PC-3 (cell line): ENCODE measurements around the gene IFNA21. TPM values are rescaled to one million over a fixed set of nuclear protein-coding genes. Genes with fewer than 3 reads are reported as not detected.
"Not testable (repeated sequence)": the region's sequence is repeated elsewhere in the genome, so short reads cannot be mapped to it uniquely, and the experiment has no call there.

Experiments used
- ATAC-seq: fragments of 200-7000 bp; cut with Tn5 transposase; 2 replicates; pipeline ENCODE4 v1.9.1; 2020; ENCODE audit warnings: mild to moderate bottlenecking, moderate library complexity
- BruUV-seq: library from RNA; stranded (reverse); fragments of 400-500 nt; replicated peaks from 2 replicates; lab custom pipeline; 2021; lab: Mats Ljungman, UMichigan
- CTCF ChIA-PET: fragments of 300-600 bp; sonication (Branson Sonifier 250); formaldehyde crosslinking; loops from one replicate; lab custom pipeline; 2022; ENCODE audit warnings: antibody characterized with exemption; lab: Charles Lee
- POLR2A ChIA-PET: fragments of 300-600 bp; sonication (Branson Sonifier 250); formaldehyde crosslinking; loops from one replicate; lab custom pipeline; 2022; ENCODE audit warnings: antibody characterized with exemption; ENCODE audit not compliant: unreplicated experiment; lab: Charles Lee
- DNase-seq: peaks from one replicate; pipeline ENCODE4 v3.0.0-alpha.2; 2015
- H2AFZ ChIP-seq: fragments of 300-600 bp; sonication (generic); 2 replicates; pipeline ENCODE4 v1.6.0; 2016; ENCODE audit warnings: antibody characterized with exemption, low read length
- H3F3A ChIP-seq: fragments of 300-600 bp; sonication (generic); one replicate; pipeline ENCODE4 v1.6.0; 2017; ENCODE audit warnings: antibody characterized with exemption, low read length, control low read depth, mild to moderate bottlenecking; ENCODE audit not compliant: unreplicated experiment
- H3K27ac ChIP-seq: fragments of 300-600 bp; sonication (generic); 2 replicates; pipeline ENCODE4 v1.5.1; 2016; ENCODE audit warnings: mild to moderate bottlenecking, low read length
- H3K27me3 ChIP-seq: fragments of 300-600 bp; sonication (generic); 2 replicates; pipeline ENCODE4 v1.6.1; 2016; ENCODE audit warnings: low read length, mixed read lengths
- H3K36me3 ChIP-seq: fragments of 300-600 bp; sonication (generic); 2 replicates; pipeline ENCODE4 v1.6.1; 2016; ENCODE audit warnings: low read depth, mixed run types, low read length, mixed read lengths
- H3K4me1 ChIP-seq: fragments of 300-600 bp; sonication (generic); 2 replicates; pipeline ENCODE4 v1.5.1; 2016; ENCODE audit warnings: low read length; ENCODE audit not compliant: insufficient read depth
- H3K4me2 ChIP-seq: fragments of 300-600 bp; sonication (generic); 2 replicates; pipeline ENCODE4 v1.6.0; 2016; ENCODE audit warnings: low read length
- H3K4me3 ChIP-seq: fragments of 300-600 bp; sonication (generic); 2 replicates; pipeline ENCODE4 v1.5.1; 2016; ENCODE audit warnings: mild to moderate bottlenecking, low read length, mixed read lengths
- H3K79me2 ChIP-seq: fragments of 300-600 bp; sonication (generic); 2 replicates; pipeline ENCODE4 v1.6.1; 2017; ENCODE audit warnings: low read length, mixed read lengths
- H3K9ac ChIP-seq: fragments of 300-600 bp; sonication (generic); 2 replicates; pipeline ENCODE4 v1.6.0; 2016; ENCODE audit warnings: mild to moderate bottlenecking, low read length
- H3K9me2 ChIP-seq: fragments of 300-600 bp; sonication (generic); replicated peaks from 2 replicates; pipeline ENCODE4 v1.6.1; 2016; ENCODE audit warnings: mixed run types, low read length, mixed read lengths
- H3K9me3 ChIP-seq: fragments of 300-600 bp; sonication (generic); 2 replicates; pipeline ENCODE4 v1.6.1; 2016; ENCODE audit warnings: low read length, mixed read lengths
- H4K20me1 ChIP-seq: fragments of 300-600 bp; sonication (generic); 2 replicates; pipeline ENCODE4 v1.6.1; 2016; ENCODE audit warnings: low read length, mixed read lengths
- CTCF ChIP-seq: fragments of 300-600 bp; sonication (generic); conservative IDR thresholded peaks from 2 replicates; pipeline ENCODE4 v1.5.1; 2017; ENCODE audit warnings: antibody characterized with exemption, low read depth, mild to moderate bottlenecking, low read length
- EZH2 ChIP-seq: fragments of 300-600 bp; sonication (generic); IDR thresholded peaks from one replicate; pipeline ENCODE4 v1.6.1; 2017; ENCODE audit warnings: antibody characterized with exemption, mild to moderate bottlenecking, low read length; ENCODE audit not compliant: unreplicated experiment
- EZH2phosphoT487 ChIP-seq: fragments of 300-600 bp; sonication (generic); IDR thresholded peaks from 2 replicates; pipeline ENCODE4 v1.6.1; 2018; ENCODE audit warnings: mild to moderate bottlenecking, antibody characterized with exemption, low read length, borderline replicate concordance
- intact Hi-C: fragments of 100-400 bp; cut with micrococcal nuclease; formaldehyde crosslinking; loops from 2 replicates; pipeline ENCODE4 v1.9.0; 2023
- total RNA-seq: library from RNA; depleted of rRNA; stranded (reverse); fragments of >200 nt; gene quantifications from 2 replicates; pipeline ENCODE4 v1.2.3, GENCODE V29; 2014

IFNA21 gene
- total RNA-seq, 1 experiment from 2014 or later = not detected

- no TSS peak for BruUV-seq
- Histone ChIP-seq H3K36me3 (no peaks in the 10 kb centered on the region), H3K27me3 (no peaks in the 10 kb centered on the region), H3K4me1 (no peaks in the 10 kb centered on the region), H2AFZ (no peak overlapping the region), H3K9me2 (no peaks in the 10 kb centered on the region), H4K20me1 (no peaks in the 10 kb centered on the region), H3K9ac (no peak overlapping the region), H3K27ac (no peak overlapping the region), H3K9me3 (no peaks in the 10 kb centered on the region), H3K4me3 (no peak overlapping the region), H3K4me2 (no peak overlapping the region), H3F3A (no peaks in the 10 kb centered on the region), H3K79me2 (no peaks in the 10 kb centered on the region)
- ATAC-seq (no peak), DNase-seq (no peak)
- ChIA-PET CTCF (no interaction called here), POLR2A (no interaction called here)
- intact Hi-C loops = no loop called here
- no peak for TF ChIP-seq EZH2
- no peak for TF ChIP-seq EZH2phosphoT487
- TF ChIP-seq CTCF = no peak
Measured at GRCh38 chr9:21210311-21210710, 43.9 kb upstream of the IFNA21 start.

GRCh38 chr9:21207043-21207442 is 40.6 kb upstream of the IFNA21 start, which contains the start of gene IFNA10:
TSS of gene IFNA10 (minus strand) at chr9:21207143. CDS start at chr9:21207097, 46 bp downstream.
- H3K36me3 ChIP-seq, ATAC-seq, H3K9ac ChIP-seq, H4K20me1 ChIP-seq, DNase-seq, H3K9me2 ChIP-seq, H3K79me2 ChIP-seq, H3F3A ChIP-seq, CTCF ChIA-PET, H3K4me3 ChIP-seq, H3K27me3 ChIP-seq, intact Hi-C loops, H3K4me1 ChIP-seq, H2AFZ ChIP-seq, H3K27ac ChIP-seq, BruUV-seq, POLR2A ChIA-PET, H3K9me3 ChIP-seq, H3K4me2 ChIP-seq: not testable (repeated sequence)

- H3K4me1 ChIP-seq = no peaks in the 10 kb centered on the region
- no peaks in the 10 kb centered on the region for H3K79me2 ChIP-seq
- intact Hi-C loops = no loop called here
- no peak overlapping the region for H3K4me2 ChIP-seq
- H3K9me2 ChIP-seq = no peaks in the 10 kb centered on the region
- no TSS peak for BruUV-seq
- no peak overlapping the region for H3K9ac ChIP-seq
- H3K27ac ChIP-seq = no peak overlapping the region
- peaks cover 10% of the 10 kb centered on the region for H3K27me3 ChIP-seq
- H2AFZ ChIP-seq = no peak overlapping the region
- ChIA-PET CTCF (no interaction called here), POLR2A (no interaction called here)
- H4K20me1 ChIP-seq = no peaks in the 10 kb centered on the region
- DNase-seq = no peak
- no peaks in the 10 kb centered on the region for H3K36me3 ChIP-seq
- TF ChIP-seq CTCF (no peak), EZH2phosphoT487 (no peak), EZH2 (no peak)
- no peaks in the 10 kb centered on the region for H3K9me3 ChIP-seq
- no peak overlapping the region for H3K4me3 ChIP-seq
- H3F3A ChIP-seq = no peaks in the 10 kb centered on the region
- no peak for ATAC-seq
Measured at GRCh38 chr9:21205204-21205603, 38.7 kb upstream of the IFNA21 start.

- H3K36me3 ChIP-seq, BruUV-seq, H3K9me2 ChIP-seq, H3K4me1 ChIP-seq, intact Hi-C loops, ATAC-seq, CTCF ChIA-PET, H3F3A ChIP-seq, H4K20me1 ChIP-seq, DNase-seq, H3K27ac ChIP-seq, POLR2A ChIA-PET, H3K9ac ChIP-seq, H3K4me2 ChIP-seq, H2AFZ ChIP-seq, H3K4me3 ChIP-seq, H3K79me2 ChIP-seq, H3K9me3 ChIP-seq: not testable (repeated sequence)
- peaks cover 14% of the 10 kb centered on the region for H3K27me3 ChIP-seq
Measured at GRCh38 chr9:21202105-21202504, 35.6 kb upstream of the IFNA21 start, which contains the start of gene IFNA7. TSS of gene IFNA7 (minus strand) at chr9:21202205. CDS start at chr9:21202165, 40 bp downstream.
